ENCODE results near the gene SPTBN4. TPM values are rescaled to one million over a fixed set of nuclear protein-coding genes. Genes with fewer than 3 reads are reported as not detected.

The SPTBN4 gene
- total and polyA plus RNA-seq, 2 of the 4 experiments (the other 2 are of a cell fraction) = 0.72 to 0.91 TPM

DNA sequence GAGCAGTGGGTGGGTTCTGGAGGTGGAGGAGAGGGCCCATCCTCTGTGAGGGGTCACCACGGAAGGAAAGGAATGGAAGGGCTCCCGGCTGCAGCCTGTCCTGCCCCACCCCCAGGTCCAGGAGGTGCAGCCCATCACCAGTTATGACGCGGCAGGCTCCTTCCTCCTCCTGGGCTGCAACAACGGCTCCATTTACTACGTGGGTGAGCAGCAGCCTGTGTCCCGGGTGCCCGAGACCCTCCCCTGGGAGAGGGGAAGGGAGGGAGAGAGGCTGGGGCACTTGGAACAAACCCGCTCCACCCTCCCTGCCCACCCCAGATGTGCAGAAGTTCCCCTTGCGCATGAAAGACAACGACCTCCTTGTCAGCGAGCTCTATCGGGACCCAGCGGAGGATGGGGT lies 116.5 kb downstream of the SPTBN4 start:
- H3K18ac ChIP-seq (ENCODE audit: low read depth, low read length) = no peak overlapping the region
- H3K27me3 ChIP-seq (ENCODE audit: control insufficient read depth, insufficient read depth, low read length) = no peaks in the 10 kb centered on the region
- no peak overlapping the region for H2BK5ac ChIP-seq (ENCODE audit: low read depth, low read length, poor library complexity, severe bottlenecking)
- DNase-seq (no peak), ATAC-seq (ENCODE audit: low read depth) (no peak)
- in situ Hi-C loops (cut with MboI; ENCODE audit: low sequenced_read_pairs) (no loop called here), dilution Hi-C loops (cut with HindIII; ENCODE audit: low sequenced_read_pairs, unreplicated experiment) (no loop called here), intact Hi-C loops (cut with micrococcal nuclease) (no loop called here)
- H3K9ac ChIP-seq (ENCODE audit: low read depth, low read length) = no peak overlapping the region
- no peak overlapping the region for H3K27ac ChIP-seq (ENCODE audit: insufficient read depth, low read length)
- H3K56ac ChIP-seq (ENCODE audit: extremely low read depth, insufficient read depth, low read length) = no peak overlapping the region
- no peak overlapping the region for H3K23ac ChIP-seq (ENCODE audit: low read depth, low read length)
- H2BK120ac ChIP-seq (ENCODE audit: low read depth, low read length) = no peak overlapping the region
- H4K5ac ChIP-seq (ENCODE audit: low read depth, low read length) = no peak overlapping the region
- no peaks in the 10 kb centered on the region for H3K9me3 ChIP-seq (ENCODE audit: control insufficient read depth, insufficient read depth, low read length)
- H4K8ac ChIP-seq (ENCODE audit: low read depth in 2 of 2, low read length in 2 of 2) = no peak overlapping the region
- BruUV-seq (replicated peaks) = no TSS peak
- peaks cover 3% of the 10 kb centered on the region; the same call in 1 of the 2 replicates for H3K9me1 ChIP-seq (ENCODE audit: insufficient read depth, low read length)
- 74% methylated on average over 6 of the region's 14 CpGs; no CpG with 5 or more reads in 1 of the 2 experiments for WGBS, 2 experiments (ENCODE audit: extremely low coverage in 2 of 2, insufficient read length in 1 of 2)
- H4K20me1 ChIP-seq (ENCODE audit: insufficient read depth, low read length) = no peaks in the 10 kb centered on the region; the same call in 1 of the 2 replicates
- H3K4me3 ChIP-seq (ENCODE audit: insufficient read depth, low read depth, low read length) = no peak overlapping the region
- peaks cover 56% of the 10 kb centered on the region for H3K36me3 ChIP-seq (ENCODE audit: control insufficient read depth, insufficient read depth, low read length)
- H3K79me1 ChIP-seq (ENCODE audit: low read depth in 1 of 2, low read length in 2 of 2) = peaks cover 0 to 9% of the 10 kb centered on the region in 2 experiments; a peak in 2 of 4 replicates
- no peak overlapping the region for H2AFZ ChIP-seq (replicated peaks; ENCODE audit: low read length, poor library complexity)
- POLR2A ChIA-PET (ENCODE audit: unreplicated experiment) = no interaction called here
- no peak overlapping the region for H3K4ac ChIP-seq (ENCODE audit: low read depth, low read length)
- CTCF ChIA-PET = no interaction called here
- no peak overlapping the region for H2AK5ac ChIP-seq (ENCODE audit: low read depth, low read length)
- no peak overlapping the region for H4K91ac ChIP-seq (ENCODE audit: insufficient read depth, low read depth, low read length)
- no peak overlapping the region for H3K4me2 ChIP-seq (ENCODE audit: low read depth, low read length)
- TF ChIP-seq CHD1 (IDR thresholded peaks at IDR 0.05; ENCODE audit: low read depth, low read length) = no peak
- TF ChIP-seq, protein P1, sequence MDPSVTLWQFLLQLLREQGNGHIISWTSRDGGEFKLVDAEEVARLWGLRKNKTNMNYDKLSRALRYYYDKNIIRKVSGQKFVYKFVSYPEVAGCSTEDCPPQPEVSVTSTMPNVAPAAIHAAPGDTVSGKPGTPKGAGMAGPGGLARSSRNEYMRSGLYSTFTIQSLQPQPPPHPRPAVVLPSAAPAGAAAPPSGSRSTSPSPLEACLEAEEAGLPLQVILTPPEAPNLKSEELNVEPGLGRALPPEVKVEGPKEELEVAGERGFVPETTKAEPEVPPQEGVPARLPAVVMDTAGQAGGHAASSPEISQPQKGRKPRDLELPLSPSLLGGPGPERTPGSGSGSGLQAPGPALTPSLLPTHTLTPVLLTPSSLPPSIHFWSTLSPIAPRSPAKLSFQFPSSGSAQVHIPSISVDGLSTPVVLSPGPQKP (IDR thresholded peaks at IDR 0.05; ENCODE audit: borderline replicate concordance, low read depth, low read length) = no peak
- no peak for TF ChIP-seq MAZ (IDR thresholded peaks at IDR 0.05; ENCODE audit: borderline replicate concordance, low read depth, low read length)
- no peak for TF ChIP-seq MAFK (IDR thresholded peaks at IDR 0.05; ENCODE audit: low read depth, low read length)
- no peak for TF ChIP-seq RFX5 (IDR thresholded peaks at IDR 0.05; ENCODE audit: low read depth, low read length)
- no peak for TF ChIP-seq SMC3 (IDR thresholded peaks at IDR 0.05; ENCODE audit: low read depth, low read length)
- no peak for TF ChIP-seq POLR2A (IDR thresholded peaks at IDR 0.05; ENCODE audit: low read depth, low read length)
- TF ChIP-seq BHLHE40 (IDR thresholded peaks at IDR 0.05; ENCODE audit: low read depth, low read length) = no peak
- TF ChIP-seq CEBPB (IDR thresholded peaks at IDR 0.05; ENCODE audit: low read depth, low read length) = no peak
- TF ChIP-seq, protein P2, sequence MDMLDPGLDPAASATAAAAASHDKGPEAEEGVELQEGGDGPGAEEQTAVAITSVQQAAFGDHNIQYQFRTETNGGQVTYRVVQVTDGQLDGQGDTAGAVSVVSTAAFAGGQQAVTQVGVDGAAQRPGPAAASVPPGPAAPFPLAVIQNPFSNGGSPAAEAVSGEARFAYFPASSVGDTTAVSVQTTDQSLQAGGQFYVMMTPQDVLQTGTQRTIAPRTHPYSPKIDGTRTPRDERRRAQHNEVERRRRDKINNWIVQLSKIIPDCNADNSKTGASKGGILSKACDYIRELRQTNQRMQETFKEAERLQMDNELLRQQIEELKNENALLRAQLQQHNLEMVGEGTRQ (IDR thresholded peaks at IDR 0.05; ENCODE audit: low read depth, low read length) = no peak
- no peak for TF ChIP-seq FOS (IDR thresholded peaks at IDR 0.05; ENCODE audit: low read depth, low read length)
- no peak for TF ChIP-seq MXI1 (IDR thresholded peaks at IDR 0.05; ENCODE audit: borderline replicate concordance, low read depth, low read length)
- no peak for TF ChIP-seq NFE2L2 (IDR thresholded peaks at IDR 0.05; ENCODE audit: low read depth, low read length)
- TF ChIP-seq RCOR1 (IDR thresholded peaks at IDR 0.05; ENCODE audit: insufficient replicate concordance, low read length) = no peak
- no peak overlapping the region for H3K14ac ChIP-seq (replicated peaks; ENCODE audit: low read depth, low read length)
- H2BK15ac ChIP-seq (ENCODE audit: low read depth, low read length) = no peak overlapping the region
- no peak overlapping the region for H2BK20ac ChIP-seq (ENCODE audit: low read depth, low read length)
- H2AK9ac ChIP-seq (replicated peaks; ENCODE audit: low read depth, low read length, poor library complexity) = no peak overlapping the region
- H3K4me1 ChIP-seq (ENCODE audit: control insufficient read depth, insufficient read depth, low read length) = no peaks in the 10 kb centered on the region; the same call in 1 of the 2 replicates
